Endothelial cell of umbilical vein (primary cell): Measurements from ENCODE around the gene INSRR. TPM values are rescaled to one million over a fixed set of nuclear protein-coding genes. Genes with fewer than 3 reads are reported as not detected.

Source experiments
- BruUV-seq: library from RNA; stranded (reverse); fragments of 400-500 nt; replicated peaks from 2 replicates; lab custom pipeline; 2021; lab: Mats Ljungman, UMichigan
- CTCF ChIA-PET: fragments of 300-600, 350-600 bp; sonication (Branson Sonifier 250); formaldehyde crosslinking; loops from one replicate; lab custom pipeline; 2021; ENCODE audit warnings: antibody characterized with exemption, inconsistent platforms; lab: Charles Lee
- POLR2A ChIA-PET: fragments of 300-600, 350-600 bp; sonication (Branson Sonifier 250); formaldehyde crosslinking; loops from one replicate; lab custom pipeline; 2021; ENCODE audit warnings: antibody characterized with exemption, inconsistent platforms; lab: Charles Lee
- DNase-seq: peaks from one replicate; pipeline ENCODE4 v3.0.0-alpha.2; 2011; ENCODE audit warnings: low read depth, low spot score
- FAIRE-seq: peaks from 2 replicates; lab custom pipeline; 2011; peaks lifted over from hg19 to GRCh38; lab: Jason Lieb, UNC
- H2AFZ ChIP-seq: 2 replicates; pipeline ENCODE4 v1.6.0; 2012; ENCODE audit warnings: low read depth, low read length, control low read depth, inconsistent platforms
- H3K27ac ChIP-seq: 2 replicates; pipeline ENCODE4 v1.5.1; 2011; ENCODE audit warnings: low read depth, mild to moderate bottlenecking, control low read depth, low read length, moderate library complexity; ENCODE audit not compliant: insufficient read depth
- H3K27me3 ChIP-seq, 2 experiments: 2 replicates each; pipeline versions ENCODE4 v1.6.0 to v1.6.1; 2011; ENCODE audit warnings: low read length in 2 of 2, mixed read lengths in 1 of 2; ENCODE audit not compliant: control insufficient read depth in 2 of 2, insufficient read depth in 2 of 2
- H3K36me3 ChIP-seq, 2 experiments: 2 replicates in 1 of 2; 3 replicates in 1 of 2; pipeline ENCODE4 v1.5.1; 2011; ENCODE audit warnings: low read length in 2 of 2, mild to moderate bottlenecking in 1 of 2, moderate library complexity in 1 of 2; ENCODE audit not compliant: control insufficient read depth in 2 of 2, insufficient read depth in 2 of 2; ENCODE audit errors: extremely low read depth in 1 of 2
- H3K4me1 ChIP-seq: 3 replicates; pipeline ENCODE4 v1.5.1; 2011; ENCODE audit warnings: mild to moderate bottlenecking, low read length; ENCODE audit not compliant: control insufficient read depth, insufficient read depth; ENCODE audit errors: extremely low read depth
- H3K4me2 ChIP-seq: 2 replicates; pipeline ENCODE4 v1.6.1; 2011; ENCODE audit warnings: low read length, control low read depth, mixed read lengths; ENCODE audit not compliant: insufficient read depth
- H3K4me3 ChIP-seq, 3 experiments: fragments of 200-600 bp in 1 of 3; sonication (generic), shearing (Covaris generic) in 1 of 3; replicated peaks in 1 of 3; 2 replicates each; pipeline ENCODE4 v1.5.1; 2011 to 2016; ENCODE audit warnings: control low read depth in 3 of 3, low read length in 3 of 3, mild to moderate bottlenecking in 2 of 3, inconsistent platforms in 1 of 3, low read depth in 1 of 3, moderate library complexity in 1 of 3; ENCODE audit not compliant: insufficient read depth in 1 of 3
- H3K79me2 ChIP-seq: 2 replicates; pipeline ENCODE4 v1.6.0; 2012; ENCODE audit warnings: low read length, inconsistent platforms; ENCODE audit not compliant: control insufficient read depth, insufficient read depth
- H3K9ac ChIP-seq: replicated peaks from 2 replicates; pipeline ENCODE3; 2011; ENCODE audit warnings: low read length, control low read depth; ENCODE audit not compliant: insufficient read depth; ENCODE audit errors: extremely low read depth
- H3K9me1 ChIP-seq: replicated peaks from 3 replicates; pipeline ENCODE4 v1.6.0; 2011; ENCODE audit warnings: mild to moderate bottlenecking, low read length; ENCODE audit not compliant: control insufficient read depth, insufficient read depth; ENCODE audit errors: extremely low read depth
- H3K9me3 ChIP-seq: replicated peaks from 2 replicates; pipeline ENCODE4 v1.5.1; 2012; ENCODE audit warnings: low read length, inconsistent platforms; ENCODE audit not compliant: control insufficient read depth, insufficient read depth
- H4K20me1 ChIP-seq: replicated peaks from 2 replicates; pipeline ENCODE3; 2011; ENCODE audit warnings: mild to moderate bottlenecking, low read length; ENCODE audit not compliant: control insufficient read depth, insufficient read depth; ENCODE audit errors: extremely low read depth
- EZH2 ChIP-seq: IDR thresholded peaks from 2 replicates; pipeline ENCODE4 v1.6.1; 2012; ENCODE audit warnings: borderline replicate concordance, low read depth, mild to moderate bottlenecking, moderate library complexity, low read length, inconsistent platforms; ENCODE audit not compliant: severe bottlenecking
- FOS ChIP-seq: IDR thresholded peaks from 2 replicates; pipeline ENCODE4 v1.6.1; 2011; ENCODE audit warnings: mild to moderate bottlenecking, low read length, moderate library complexity, borderline replicate concordance; ENCODE audit not compliant: insufficient read depth
- POLR2AphosphoS5 ChIP-seq: IDR thresholded peaks from 2 replicates; pipeline ENCODE4 v1.6.1; 2012; ENCODE audit warnings: low read depth, mild to moderate bottlenecking, control low read depth, low read length, moderate library complexity; ENCODE audit not compliant: insufficient read depth
- dilution Hi-C: fragments of 300-500 bp; cut with MboI; formaldehyde crosslinking; loops from one replicate; pipeline ENCODE4 v1.15.0; 2019; ENCODE audit warnings: low sequenced_read_pairs; ENCODE audit not compliant: extremely low pct_ligation_motif_present
- intact Hi-C: fragments of 100-400 bp; cut with micrococcal nuclease; formaldehyde crosslinking; loops from one replicate; pipeline ENCODE4 v1.10.0; 2022
- polyA plus RNA-seq, 4 experiments: library from polyadenylated mRNA; depleted of rRNA in 3 of 4; stranded (reverse) in 3 of 4; unstranded in 1 of 4; fragments of >200 nt; gene quantifications; 2 replicates each; pipeline versions ENCODE4 v1.2.1 to v1.2.3, GENCODE V29; 2011 to 2012; ENCODE audit warnings: missing spikeins in 1 of 4
- total RNA-seq: library from RNA; stranded (reverse); gene quantifications from 2 replicates; pipeline ENCODE4 v1.2.3, GENCODE V29; 2021
- TF ChIP-seq, protein P1 (sequence below), 2 donors: IDR thresholded peaks; 1 replicate in 1 of 2; 2 replicates in 1 of 2; pipeline ENCODE4 v1.5.1; 2011; ENCODE audit warnings: low read length in 2 of 2, mild to moderate bottlenecking in 2 of 2, moderate library complexity in 2 of 2, control low read depth in 1 of 2, inconsistent platforms in 1 of 2, low read depth in 1 of 2; ENCODE audit not compliant: insufficient read depth in 1 of 2; ENCODE audit errors: extremely low read depth in 1 of 2

INSRR gene
- total and polyA plus RNA-seq, 2 donors (not counting 3 experiments of a cell fraction or from before 2014, with no cell fraction given), result not detected

DNA sequence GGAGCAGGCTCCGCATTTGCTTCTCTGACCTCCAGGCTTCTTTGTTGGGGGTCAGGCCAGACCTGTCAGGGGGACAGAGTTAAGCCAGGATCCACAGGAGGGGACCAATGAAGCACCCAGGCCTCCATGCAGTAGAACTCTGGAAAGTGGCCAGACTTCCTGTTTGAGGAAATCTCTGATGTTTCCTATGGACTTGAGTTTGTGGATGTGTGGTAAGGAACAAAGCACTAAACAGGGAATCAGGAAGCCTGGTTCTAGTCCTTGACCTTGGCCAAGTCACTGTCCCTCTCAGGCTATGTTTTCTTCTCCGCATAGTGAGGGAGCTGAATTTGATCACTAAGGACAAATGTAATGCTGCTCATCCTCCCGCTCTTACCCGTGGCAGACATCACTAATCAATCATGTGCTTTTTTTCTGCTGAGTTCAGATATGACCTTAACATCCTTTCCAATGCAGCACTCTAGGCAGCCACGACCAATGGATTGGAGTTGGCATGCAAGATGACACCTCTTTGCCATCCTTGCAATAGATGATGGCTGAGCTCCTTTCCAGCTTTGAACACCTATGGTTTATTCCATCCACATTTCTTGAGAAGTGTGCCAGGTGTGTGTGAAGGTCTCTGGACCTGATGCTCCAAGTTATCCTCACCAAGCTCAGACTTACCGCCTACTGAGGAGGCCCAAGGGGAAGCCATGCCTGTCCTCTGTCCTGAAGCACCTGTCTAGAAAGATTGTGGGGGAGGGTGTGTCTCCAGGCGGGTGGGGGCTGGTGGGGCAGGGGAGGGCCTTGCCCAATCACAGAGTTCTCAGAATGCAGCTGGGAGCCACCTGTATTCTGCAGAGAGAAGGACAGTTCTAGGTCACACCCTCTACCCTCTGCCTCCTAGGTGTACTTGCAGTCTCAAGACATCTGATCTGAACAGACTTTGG, 52.1 kb downstream of the INSRR start:
- Histone ChIP-seq H3K9me3 (no peaks in the 10 kb centered on the region), H3K4me2 (no peak overlapping the region), H3K9ac (no peak overlapping the region), H3K4me3 (no peak overlapping the region), H3K9me1 (no peaks in the 10 kb centered on the region), H3K4me1 (peaks cover 10% of the 10 kb centered on the region), H2AFZ (no peak overlapping the region), H3K27me3 (no peaks in the 10 kb centered on the region), H4K20me1 (no peaks in the 10 kb centered on the region), H3K79me2 (no peaks in the 10 kb centered on the region), H3K27ac (no peak overlapping the region), H3K36me3 (peaks cover 0 to under 1% of the 10 kb centered on the region in 2 experiments)
- FAIRE-seq, result peak; percentile 76
- ChIA-PET CTCF (interaction anchor here (1.5 to 2.3 kb wide), 5 partner anchors 9 to 83 kb away, joined by 4 to 8 read pairs (median 6); no protein-coding TSS in a partner anchor), POLR2A (interaction anchor here (0.6 kb wide), 1 partner anchor 163 kb away, joined by 4 read pairs; no protein-coding TSS in a partner anchor)
- intact Hi-C loops, result no loop called here
- BruUV-seq, result no TSS peak
- DNase-seq, result peak; percentile 62
- dilution Hi-C loops, result no loop called here
- TF ChIP-seq EZH2 (no peak), FOS (no peak), POLR2AphosphoS5 (no peak)
- TF ChIP-seq, protein P1, sequence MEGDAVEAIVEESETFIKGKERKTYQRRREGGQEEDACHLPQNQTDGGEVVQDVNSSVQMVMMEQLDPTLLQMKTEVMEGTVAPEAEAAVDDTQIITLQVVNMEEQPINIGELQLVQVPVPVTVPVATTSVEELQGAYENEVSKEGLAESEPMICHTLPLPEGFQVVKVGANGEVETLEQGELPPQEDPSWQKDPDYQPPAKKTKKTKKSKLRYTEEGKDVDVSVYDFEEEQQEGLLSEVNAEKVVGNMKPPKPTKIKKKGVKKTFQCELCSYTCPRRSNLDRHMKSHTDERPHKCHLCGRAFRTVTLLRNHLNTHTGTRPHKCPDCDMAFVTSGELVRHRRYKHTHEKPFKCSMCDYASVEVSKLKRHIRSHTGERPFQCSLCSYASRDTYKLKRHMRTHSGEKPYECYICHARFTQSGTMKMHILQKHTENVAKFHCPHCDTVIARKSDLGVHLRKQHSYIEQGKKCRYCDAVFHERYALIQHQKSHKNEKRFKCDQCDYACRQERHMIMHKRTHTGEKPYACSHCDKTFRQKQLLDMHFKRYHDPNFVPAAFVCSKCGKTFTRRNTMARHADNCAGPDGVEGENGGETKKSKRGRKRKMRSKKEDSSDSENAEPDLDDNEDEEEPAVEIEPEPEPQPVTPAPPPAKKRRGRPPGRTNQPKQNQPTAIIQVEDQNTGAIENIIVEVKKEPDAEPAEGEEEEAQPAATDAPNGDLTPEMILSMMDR (IDR thresholded peaks at IDR 0.05; ENCODE audit: extremely low read depth in 1 of 2, insufficient read depth in 1 of 2, low read depth in 1 of 2, low read length in 2 of 2), result no peak
